ENCODE data around the gene ZNF625.

- no peak for TF ChIP-seq TAF1 (IDR thresholded peaks at IDR 0.05; ENCODE audit: borderline replicate concordance, low read depth, low read length)
- TF ChIP-seq POLR2A (IDR thresholded peaks at IDR 0.05; ENCODE audit: low read depth, low read length): no peak
Measured at GRCh38 chr19:12098040-12098439, 58.5 kb downstream of the ZNF625 start.

Measured in GM12892 (cell line).